Neutrophil (primary cell): ENCODE data around the gene COL8A2.

Source experiments
- H3K27ac ChIP-seq: fragments of 200-600 bp; sonication (generic); 2 replicates; pipeline ENCODE4 v1.5.1; 2016; ENCODE audit warnings: mild to moderate bottlenecking, moderate library complexity
- H3K27me3 ChIP-seq: fragments of 200-600 bp; sonication (generic); 2 replicates; pipeline ENCODE4 v1.6.0; 2016; ENCODE audit warnings: mild to moderate bottlenecking
- H3K36me3 ChIP-seq: fragments of 200-600 bp; sonication (generic); 2 replicates; pipeline ENCODE4 v1.5.1; 2017
- H3K4me1 ChIP-seq, 2 experiments: fragments of 200-600 bp in 1 of 2; sonication (generic) in 1 of 2; 1 replicate in 1 of 2; 2 replicates in 1 of 2; pipeline versions ENCODE4 v1.5.1 to v1.6.1; 2013 to 2016; ENCODE audit warnings: low read depth in 1 of 2, low read length in 1 of 2, mild to moderate bottlenecking in 1 of 2, moderate library complexity in 1 of 2; ENCODE audit not compliant: control insufficient read depth in 1 of 2, insufficient read depth in 1 of 2
- H3K4me3 ChIP-seq, 2 experiments: fragments of 200-600 bp in 1 of 2; sonication (generic) in 1 of 2; 1 replicate in 1 of 2; 2 replicates in 1 of 2; pipeline ENCODE4 v1.5.1; 2013 to 2016; ENCODE audit warnings: low read depth in 1 of 2, low read length in 1 of 2, mild to moderate bottlenecking in 1 of 2, moderate library complexity in 1 of 2
- H3K9me3 ChIP-seq: fragments of 200-600 bp; sonication (generic); 2 replicates; pipeline ENCODE4 v1.5.1; 2016
- TF ChIP-seq, protein P1 (sequence below): fragments of 200-600 bp; sonication (generic); IDR thresholded peaks from 2 replicates; pipeline ENCODE4 v1.5.1; 2016; ENCODE audit warnings: antibody characterized with exemption

Gene COL8A2

DNA sequence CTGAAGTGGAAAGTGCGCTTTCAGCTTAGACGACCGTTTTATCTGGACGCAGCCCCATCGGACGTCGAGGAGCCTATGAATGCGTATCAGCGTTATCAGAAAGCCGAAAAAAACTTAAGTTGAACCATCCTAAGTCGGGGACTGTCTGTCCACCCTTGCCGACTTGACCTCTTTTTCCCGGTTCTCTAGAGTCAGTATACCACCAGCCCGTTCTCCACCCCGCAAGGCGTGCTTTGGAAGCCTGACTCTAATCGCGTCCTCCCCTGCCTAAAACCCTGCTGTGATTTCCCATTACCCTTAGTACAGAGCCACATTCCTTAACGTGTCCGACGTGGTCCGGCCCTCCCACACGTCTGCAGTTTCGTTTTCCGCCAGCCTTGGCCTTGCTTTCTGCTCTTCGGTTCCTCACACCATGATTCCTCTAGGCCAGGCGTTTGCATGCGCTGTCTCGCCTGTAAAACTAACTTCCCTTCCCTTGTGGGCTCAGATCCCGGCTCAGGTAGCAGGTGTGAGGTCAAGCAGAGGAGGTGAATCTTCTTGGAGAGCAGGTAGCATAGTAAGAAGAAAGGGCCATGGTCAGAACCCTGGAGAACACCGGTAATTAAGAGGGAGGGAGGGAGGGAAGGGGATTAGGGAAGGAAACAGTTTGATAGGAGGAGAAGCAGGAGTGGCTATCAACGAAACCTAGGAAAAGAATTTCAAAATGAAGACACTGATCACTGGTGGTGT, 35.5 kb downstream of the COL8A2 start:
- H3K36me3 ChIP-seq = peaks cover 39% of the 10 kb centered on the region
- peak overlapping the region; percentile 89 for H3K27ac ChIP-seq
- peaks cover 6% of the 10 kb centered on the region for H3K27me3 ChIP-seq
- peaks cover 29 to 32% of the 10 kb centered on the region in 2 experiments for H3K4me1 ChIP-seq
- TF ChIP-seq, protein P1, sequence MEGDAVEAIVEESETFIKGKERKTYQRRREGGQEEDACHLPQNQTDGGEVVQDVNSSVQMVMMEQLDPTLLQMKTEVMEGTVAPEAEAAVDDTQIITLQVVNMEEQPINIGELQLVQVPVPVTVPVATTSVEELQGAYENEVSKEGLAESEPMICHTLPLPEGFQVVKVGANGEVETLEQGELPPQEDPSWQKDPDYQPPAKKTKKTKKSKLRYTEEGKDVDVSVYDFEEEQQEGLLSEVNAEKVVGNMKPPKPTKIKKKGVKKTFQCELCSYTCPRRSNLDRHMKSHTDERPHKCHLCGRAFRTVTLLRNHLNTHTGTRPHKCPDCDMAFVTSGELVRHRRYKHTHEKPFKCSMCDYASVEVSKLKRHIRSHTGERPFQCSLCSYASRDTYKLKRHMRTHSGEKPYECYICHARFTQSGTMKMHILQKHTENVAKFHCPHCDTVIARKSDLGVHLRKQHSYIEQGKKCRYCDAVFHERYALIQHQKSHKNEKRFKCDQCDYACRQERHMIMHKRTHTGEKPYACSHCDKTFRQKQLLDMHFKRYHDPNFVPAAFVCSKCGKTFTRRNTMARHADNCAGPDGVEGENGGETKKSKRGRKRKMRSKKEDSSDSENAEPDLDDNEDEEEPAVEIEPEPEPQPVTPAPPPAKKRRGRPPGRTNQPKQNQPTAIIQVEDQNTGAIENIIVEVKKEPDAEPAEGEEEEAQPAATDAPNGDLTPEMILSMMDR = no peak
- H3K9me3 ChIP-seq = no peaks in the 10 kb centered on the region
- H3K4me3 ChIP-seq = peak overlapping the region; percentile 96 to 99

DNA sequence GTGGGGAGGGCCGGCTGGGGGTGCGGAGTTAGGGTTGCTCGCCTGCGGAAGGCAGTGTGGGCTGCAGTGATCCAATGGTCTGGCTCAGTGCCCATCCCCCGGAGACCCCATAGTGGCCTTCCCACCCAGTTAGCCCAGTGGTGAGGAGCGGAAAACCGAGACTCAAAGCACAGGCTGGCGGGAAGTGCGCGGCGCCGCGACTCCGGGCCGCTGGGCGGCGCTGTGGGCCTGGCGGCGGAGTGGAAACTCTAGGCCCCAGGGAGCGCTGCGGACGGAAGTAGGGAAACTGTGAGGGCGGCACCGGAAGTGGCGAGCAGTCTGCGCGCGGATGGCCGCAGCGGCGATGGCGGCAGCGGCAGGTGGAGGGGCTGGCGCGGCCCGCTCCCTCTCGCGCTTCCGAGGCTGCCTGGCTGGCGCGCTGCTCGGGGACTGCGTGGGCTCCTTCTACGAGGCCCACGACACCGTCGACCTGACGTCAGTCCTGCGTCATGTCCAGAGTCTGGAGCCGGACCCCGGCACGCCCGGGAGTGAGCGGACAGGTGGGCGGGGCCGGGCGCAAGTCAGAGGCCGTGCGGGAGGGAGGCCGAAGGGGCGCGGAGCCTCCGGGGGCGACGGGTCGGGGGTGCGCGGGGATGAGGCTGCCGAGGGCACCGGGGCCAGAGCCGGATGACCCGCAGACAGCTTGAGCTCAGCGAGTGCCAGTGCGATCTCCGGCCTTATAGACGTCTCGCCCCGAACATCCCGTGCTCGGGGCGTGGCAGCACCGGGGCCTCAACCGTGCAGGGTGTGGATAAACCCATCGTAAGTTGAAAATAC, 36.2 kb downstream of the COL8A2 start, which contains the start of gene ADPRS:
Gene ADPRS (plus strand): TSS at position 316 of the 816 bp plus-strand sequence. CDS start 13 bp downstream, at position 329.
- H3K36me3 ChIP-seq = peaks cover 31% of the 10 kb centered on the region
- H3K9me3 ChIP-seq = no peaks in the 10 kb centered on the region
- peaks cover 36% of the 10 kb centered on the region in 2 experiments for H3K4me1 ChIP-seq
- H3K4me3 ChIP-seq = peak within 1 kb of the TSS; percentile 96 to 99
- peak within 1 kb of the TSS; percentile 89 for H3K27ac ChIP-seq
- TF ChIP-seq, protein P1 = peak; percentile 98
- H3K27me3 ChIP-seq = peaks cover 14% of the 10 kb centered on the region

DNA sequence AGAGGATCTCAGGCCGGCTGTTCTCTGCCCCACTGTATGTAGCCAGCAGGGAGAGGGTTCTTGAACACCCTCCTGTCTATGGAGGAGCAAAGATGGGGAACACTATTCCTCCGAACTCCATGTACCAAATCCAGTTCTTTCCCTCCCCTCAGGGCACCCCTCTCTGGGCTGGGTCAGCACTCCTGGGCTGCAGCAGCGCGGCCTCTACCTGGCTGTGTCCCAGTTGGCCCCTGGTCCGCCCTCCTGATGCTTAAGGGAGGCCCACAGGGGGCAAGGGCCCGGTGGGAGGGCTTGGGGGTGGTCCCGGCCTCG, 36.8 kb downstream of the COL8A2 start:
- H3K4me3 ChIP-seq = peak overlapping the region; percentile 96 to 99
- TF ChIP-seq, protein P1 = no peak
- peaks cover 25% of the 10 kb centered on the region for H3K36me3 ChIP-seq
- peaks cover 20% of the 10 kb centered on the region for H3K27me3 ChIP-seq
- peaks cover 36 to 37% of the 10 kb centered on the region in 2 experiments for H3K4me1 ChIP-seq
- H3K9me3 ChIP-seq = no peaks in the 10 kb centered on the region
- peak overlapping the region; percentile 89 for H3K27ac ChIP-seq

DNA sequence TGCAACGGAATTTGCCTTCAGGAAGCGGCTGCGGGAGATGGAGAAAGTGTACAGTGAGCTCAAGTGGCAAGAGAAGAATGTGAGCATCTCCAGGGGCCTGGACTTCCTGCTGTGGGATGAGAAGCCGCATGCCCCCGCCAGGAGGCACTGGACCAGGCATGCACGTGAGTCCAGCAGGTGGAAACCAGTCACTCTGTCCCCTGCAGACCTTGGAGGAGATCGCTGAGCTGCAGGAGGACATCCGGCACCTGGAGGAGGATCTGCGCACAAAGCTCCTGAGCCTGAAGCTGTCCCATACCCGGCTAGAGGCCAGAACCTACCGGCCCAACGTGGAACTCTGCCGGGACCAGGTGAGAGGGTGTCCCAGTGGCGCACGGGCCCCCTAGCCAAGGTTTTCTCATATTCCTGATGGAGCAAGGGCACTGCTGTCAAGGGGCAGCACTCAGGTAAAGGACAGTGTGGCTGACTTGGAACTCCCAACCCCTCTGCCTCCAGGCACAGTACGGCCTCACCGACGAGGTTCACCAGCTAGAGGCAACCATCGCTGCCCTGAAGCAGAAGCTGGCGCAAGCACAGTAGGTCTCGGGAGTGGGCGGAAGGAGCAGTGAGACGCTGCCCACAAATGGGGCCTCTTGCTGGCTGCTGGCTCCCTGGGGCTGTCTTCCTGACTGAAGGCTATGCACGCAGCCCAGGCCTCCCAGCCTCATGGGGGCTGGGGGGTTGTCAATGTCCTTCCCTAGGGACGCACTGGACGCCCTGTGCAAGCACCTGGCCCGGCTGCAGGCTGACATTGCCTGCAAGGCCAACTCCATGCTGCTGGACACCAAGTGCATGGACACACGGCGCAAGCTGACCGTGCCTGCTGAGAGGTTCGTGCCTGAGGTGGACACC, 37.5 kb downstream of the COL8A2 start:
- H3K27me3 ChIP-seq = peaks cover 22% of the 10 kb centered on the region
- H3K36me3 ChIP-seq = peaks cover 18% of the 10 kb centered on the region
- peak overlapping the region in 1 of 2 experiments; percentile 96 for H3K4me3 ChIP-seq
- TF ChIP-seq, protein P1 = no peak
- H3K9me3 ChIP-seq = no peaks in the 10 kb centered on the region
- peak overlapping the region; percentile 89 for H3K27ac ChIP-seq
- H3K4me1 ChIP-seq = peaks cover 36 to 37% of the 10 kb centered on the region in 2 experiments
